ENCODE results near the gene GLO1. TPM values are rescaled to one million over a fixed set of nuclear protein-coding genes. Genes with fewer than 3 reads are reported as not detected.

Gene GLO1
- polyA plus RNA-seq, 4 donors: 71.8 to 313 (median 133) TPM

DNA sequence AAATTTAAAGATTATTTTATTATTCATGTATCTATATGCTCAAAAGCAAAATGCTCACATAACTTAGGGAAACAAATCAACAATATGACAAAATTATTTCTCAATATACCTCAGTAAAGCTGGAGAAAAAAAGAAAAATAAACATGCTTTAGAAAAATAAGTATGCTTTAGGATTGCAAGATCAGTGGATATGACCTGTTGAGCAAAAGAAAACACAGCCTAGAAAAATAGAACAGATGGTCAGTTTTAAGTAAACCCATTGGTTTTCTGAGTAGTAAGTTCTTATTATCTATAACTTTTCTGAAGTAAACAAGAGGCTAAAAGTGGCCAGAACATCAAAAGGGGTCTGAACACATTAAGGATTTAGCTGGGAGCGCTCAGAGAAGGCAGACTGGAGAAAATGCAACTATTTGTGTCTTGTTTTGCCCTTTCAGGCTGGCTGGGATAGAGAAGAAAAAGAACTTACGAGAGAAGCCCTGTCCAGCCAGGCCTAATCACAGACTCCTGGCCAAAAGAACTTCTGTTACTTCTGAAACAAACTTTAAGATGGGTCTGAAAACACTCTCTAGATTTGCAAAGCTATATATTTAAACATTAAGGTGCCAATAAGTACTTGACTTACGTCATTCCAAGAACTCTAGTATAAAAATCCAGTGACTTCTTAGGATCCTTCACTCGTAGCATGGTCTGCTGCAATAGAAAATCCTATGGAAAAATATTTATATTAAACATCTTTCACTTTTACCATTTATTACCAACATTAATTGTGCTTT is 16.5 kb downstream of the GLO1 start:
- DNase-seq: no peak
- Histone ChIP-seq H3K4me1 (ENCODE audit: control insufficient read depth in 3 of 3, insufficient read depth in 2 of 3, low read depth in 1 of 3, low read length in 2 of 3) (peaks cover 0 to 6% (median 3%) of the 10 kb centered on the region in 3 donors), H3K27me3 (ENCODE audit: control insufficient read depth in 3 of 3, insufficient read depth in 3 of 3, low read length in 3 of 3) (no peaks in the 10 kb centered on the region), H3K36me3 (ENCODE audit: control insufficient read depth in 3 of 3, insufficient read depth in 2 of 3, low read depth in 1 of 3, low read length in 3 of 3) (peaks cover 2 to 6% (median 3%) of the 10 kb centered on the region in 3 donors), H3K4me3 (ENCODE audit: low read depth in 1 of 3, low read length in 3 of 3) (no peak overlapping the region), H3K27ac (ENCODE audit: low read depth in 1 of 3, low read length in 2 of 3) (no peak overlapping the region), H3K9me3 (ENCODE audit: control insufficient read depth in 2 of 2, insufficient read depth in 1 of 2, low read depth in 1 of 2, low read length in 1 of 2) (no peaks in the 10 kb centered on the region)
- FAIRE-seq: no peak
- 79 to 95% (median 89%) methylated on average over 4 of the region's 4 CpGs for WGBS, 3 donors

DNA sequence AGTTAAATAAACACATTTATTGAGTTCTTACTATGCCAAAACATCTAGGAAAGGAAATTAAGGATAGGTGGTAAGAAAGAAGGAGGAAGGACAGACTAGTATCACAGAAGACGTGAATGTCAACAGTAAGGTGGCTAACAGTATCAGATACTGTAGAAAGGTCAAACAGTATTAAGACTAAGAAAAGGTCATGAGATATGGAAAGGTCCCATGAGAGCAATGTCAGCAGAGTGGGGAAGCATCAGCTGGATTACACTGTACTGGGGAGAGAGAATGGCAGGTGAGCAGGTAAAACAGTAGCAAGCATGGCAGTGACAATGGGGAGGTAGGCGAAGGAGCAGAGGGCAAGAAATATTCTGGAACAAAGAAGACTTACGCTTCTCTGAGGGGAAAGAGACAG is 18.0 kb downstream of the GLO1 start:
- DNase-seq (no peak), FAIRE-seq (no peak)
- Histone ChIP-seq H3K9me3 (ENCODE audit: control insufficient read depth in 2 of 2, insufficient read depth in 1 of 2, low read depth in 1 of 2, low read length in 1 of 2) (no peaks in the 10 kb centered on the region), H3K4me1 (ENCODE audit: control insufficient read depth in 3 of 3, insufficient read depth in 2 of 3, low read depth in 1 of 3, low read length in 2 of 3) (peaks cover 0 to 6% (median 3%) of the 10 kb centered on the region in 3 donors), H3K36me3 (ENCODE audit: control insufficient read depth in 3 of 3, insufficient read depth in 2 of 3, low read depth in 1 of 3, low read length in 3 of 3) (peaks cover 2 to 10% (median 9%) of the 10 kb centered on the region in 3 donors), H3K27me3 (ENCODE audit: control insufficient read depth in 3 of 3, insufficient read depth in 3 of 3, low read length in 3 of 3) (no peaks in the 10 kb centered on the region), H3K4me3 (ENCODE audit: low read depth in 1 of 3, low read length in 3 of 3) (no peak overlapping the region), H3K27ac (ENCODE audit: low read depth in 1 of 3, low read length in 2 of 3) (no peak overlapping the region)
- WGBS, 3 donors: 93 to 95% (median 93%) methylated on average over 3 of the region's 3 CpGs

DNA sequence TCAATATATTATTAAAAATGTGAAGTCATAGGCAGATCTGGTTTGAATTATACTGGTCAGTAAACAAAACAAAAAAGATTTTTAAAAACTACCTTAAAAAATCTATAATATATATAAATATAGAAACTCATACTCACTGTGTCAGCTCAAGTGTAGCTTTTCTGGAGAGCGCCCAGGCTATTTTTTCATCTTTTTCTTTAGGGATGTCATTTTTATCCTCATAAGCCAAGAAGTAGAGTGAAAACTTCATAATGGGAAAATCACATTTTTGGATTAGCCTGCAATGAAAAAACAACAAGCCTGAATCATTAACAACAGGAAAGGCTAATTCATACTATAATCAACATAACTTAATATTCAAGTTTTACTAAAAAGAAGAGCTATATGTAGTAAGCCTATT is 18.7 kb downstream of the GLO1 start:
- Histone ChIP-seq H3K4me1 (ENCODE audit: control insufficient read depth in 3 of 3, insufficient read depth in 2 of 3, low read depth in 1 of 3, low read length in 2 of 3) (peaks cover 0 to 6% (median 3%) of the 10 kb centered on the region in 3 donors), H3K36me3 (ENCODE audit: control insufficient read depth in 3 of 3, insufficient read depth in 2 of 3, low read depth in 1 of 3, low read length in 3 of 3) (peaks cover 2 to 12% (median 9%) of the 10 kb centered on the region in 3 donors), H3K9me3 (ENCODE audit: control insufficient read depth in 2 of 2, insufficient read depth in 1 of 2, low read depth in 1 of 2, low read length in 1 of 2) (no peaks in the 10 kb centered on the region), H3K4me3 (ENCODE audit: low read depth in 1 of 3, low read length in 3 of 3) (no peak overlapping the region), H3K27me3 (ENCODE audit: control insufficient read depth in 3 of 3, insufficient read depth in 3 of 3, low read length in 3 of 3) (no peaks in the 10 kb centered on the region), H3K27ac (ENCODE audit: low read depth in 1 of 3, low read length in 2 of 3) (no peak overlapping the region)
- FAIRE-seq: no peak
- 93 to 100% (median 97%) methylated on average over 1 of the region's 1 CpG for WGBS, 3 donors
- no peak for DNase-seq

DNA sequence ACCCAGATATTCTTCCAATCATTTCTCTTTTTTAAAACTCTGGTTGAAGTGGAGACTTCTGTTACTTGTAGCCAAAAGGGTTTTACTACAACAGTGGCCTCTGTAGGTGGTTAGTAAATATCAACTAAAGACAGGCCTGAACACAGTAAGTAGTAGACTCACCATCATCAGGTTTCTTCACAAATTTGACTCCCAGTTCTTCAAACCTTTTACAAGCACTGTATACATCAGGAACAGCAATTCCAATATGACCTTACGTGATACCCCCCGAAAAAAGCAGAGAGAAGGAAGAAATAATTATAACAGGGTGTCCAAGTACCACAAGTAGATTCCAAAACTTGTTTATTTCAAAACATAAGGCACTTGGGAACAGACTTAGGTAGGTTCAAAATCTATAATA is 21.1 kb downstream of the GLO1 start:
- Histone ChIP-seq H3K4me3 (ENCODE audit: low read depth in 1 of 3, low read length in 3 of 3) (no peak overlapping the region), H3K27ac (ENCODE audit: low read depth in 1 of 3, low read length in 2 of 3) (no peak overlapping the region), H3K4me1 (ENCODE audit: control insufficient read depth in 3 of 3, insufficient read depth in 2 of 3, low read depth in 1 of 3, low read length in 2 of 3) (no peaks in the 10 kb centered on the region), H3K36me3 (ENCODE audit: control insufficient read depth in 3 of 3, insufficient read depth in 2 of 3, low read depth in 1 of 3, low read length in 3 of 3) (peaks cover 5 to 22% (median 13%) of the 10 kb centered on the region in 3 donors), H3K9me3 (ENCODE audit: control insufficient read depth in 2 of 2, insufficient read depth in 1 of 2, low read depth in 1 of 2, low read length in 1 of 2) (no peaks in the 10 kb centered on the region), H3K27me3 (ENCODE audit: control insufficient read depth in 3 of 3, insufficient read depth in 3 of 3, low read length in 3 of 3) (no peaks in the 10 kb centered on the region)
- FAIRE-seq (no peak), DNase-seq (no peak)
- 95 to 100% (median 97%) methylated on average over 2 of the region's 2 CpGs for WGBS, 3 donors

DNA sequence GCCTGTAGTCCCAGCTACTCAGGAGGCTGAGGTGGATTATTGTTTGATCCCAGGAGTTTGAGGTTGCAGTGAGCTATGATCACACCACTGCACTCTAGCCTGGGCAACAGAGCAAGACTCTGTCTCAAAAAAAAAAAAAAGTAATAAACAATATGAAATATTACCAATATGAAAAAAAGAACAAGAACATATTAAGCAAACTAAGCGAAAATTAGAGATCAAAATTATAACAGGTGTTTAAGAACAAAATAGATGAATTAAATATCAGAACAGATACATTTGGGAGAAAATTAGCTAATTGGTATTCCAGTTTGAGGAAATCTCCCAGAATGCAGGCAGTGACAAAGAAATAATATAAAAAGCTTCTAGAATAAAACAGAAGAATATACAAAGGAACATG is 23.3 kb downstream of the GLO1 start:
- H3K4me1 ChIP-seq (ENCODE audit: control insufficient read depth in 3 of 3, insufficient read depth in 2 of 3, low read depth in 1 of 3, low read length in 2 of 3): no peaks in the 10 kb centered on the region
- peaks cover 9 to 22% (median 13%) of the 10 kb centered on the region in 3 donors for H3K36me3 ChIP-seq (ENCODE audit: control insufficient read depth in 3 of 3, insufficient read depth in 2 of 3, low read depth in 1 of 3, low read length in 3 of 3)
- no peak overlapping the region for H3K4me3 ChIP-seq (ENCODE audit: low read depth in 1 of 3, low read length in 3 of 3)
- H3K27ac ChIP-seq (ENCODE audit: low read depth in 1 of 3, low read length in 2 of 3): no peak overlapping the region
- no peak for FAIRE-seq
- DNase-seq: no peak
- 86 to 98% (median 90%) methylated on average over 1 of the region's 1 CpG for WGBS, 3 donors
- no peaks in the 10 kb centered on the region for H3K27me3 ChIP-seq (ENCODE audit: control insufficient read depth in 3 of 3, insufficient read depth in 3 of 3, low read length in 3 of 3)
- no peaks in the 10 kb centered on the region for H3K9me3 ChIP-seq (ENCODE audit: control insufficient read depth in 2 of 2, insufficient read depth in 1 of 2, low read depth in 1 of 2, low read length in 1 of 2)

DNA sequence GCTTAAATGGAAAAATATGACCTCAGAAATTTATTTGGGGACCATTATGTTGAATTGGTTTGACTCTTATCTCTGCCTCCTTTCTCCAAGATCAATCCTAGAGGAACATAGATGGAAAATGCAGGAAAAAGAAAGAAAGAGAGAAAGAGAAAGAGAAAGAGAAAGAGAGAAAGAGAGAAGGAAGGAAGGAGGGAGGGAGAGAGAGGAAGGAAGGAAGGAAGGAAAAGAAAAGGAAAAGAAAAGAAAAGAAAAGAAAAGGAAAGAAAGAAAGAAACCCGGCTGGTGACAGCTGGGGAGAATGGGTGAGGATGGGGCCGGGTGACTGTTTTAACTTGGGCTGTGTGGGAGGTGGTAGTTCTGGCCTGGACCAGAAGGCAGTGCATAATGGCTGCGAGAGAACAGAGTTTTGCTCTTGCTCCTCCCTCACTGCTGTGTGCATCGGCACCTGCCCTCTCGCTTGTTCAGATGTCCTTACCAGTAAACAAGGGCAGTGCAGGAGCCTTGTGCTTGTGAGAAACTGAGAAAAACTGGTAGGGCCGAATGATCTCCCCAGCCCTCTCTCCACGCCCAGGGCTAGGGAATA is 24.7 kb downstream of the GLO1 start:
- peaks cover 11 to 19% (median 13%) of the 10 kb centered on the region in 3 donors for H3K36me3 ChIP-seq (ENCODE audit: control insufficient read depth in 3 of 3, insufficient read depth in 2 of 3, low read depth in 1 of 3, low read length in 3 of 3)

DNA sequence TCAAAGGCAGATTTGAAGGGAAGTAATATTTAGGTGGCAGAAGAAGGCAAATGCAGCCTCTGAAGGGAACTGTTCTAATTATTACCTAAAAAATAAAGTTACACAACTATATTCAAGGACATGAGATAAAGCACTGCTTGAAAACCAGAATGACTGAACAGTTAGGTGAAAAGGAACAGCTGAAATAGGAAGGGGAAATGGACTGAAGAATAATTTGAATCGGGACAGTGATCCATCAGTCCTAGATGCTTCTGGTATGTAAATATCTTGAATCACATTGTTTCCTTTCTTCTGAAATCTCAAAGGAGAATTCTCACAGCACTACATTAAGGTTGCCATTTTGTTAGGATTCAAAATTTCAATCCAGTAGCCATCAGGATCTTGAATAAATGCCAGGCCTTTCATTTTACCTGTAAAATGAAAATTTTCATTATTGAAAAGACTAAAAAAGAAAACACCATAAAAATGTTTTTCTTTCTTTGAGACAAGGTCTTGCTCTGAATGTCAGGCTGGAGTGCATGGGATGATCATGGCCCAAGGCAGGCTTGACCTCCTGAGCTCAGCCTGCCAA is 25.9 kb downstream of the GLO1 start:
- WGBS, 3 donors: 74 to 94% (median 80%) methylated on average over 1 of the region's 1 CpG
- Histone ChIP-seq H3K4me1 (ENCODE audit: control insufficient read depth in 3 of 3, insufficient read depth in 2 of 3, low read depth in 1 of 3, low read length in 2 of 3) (peaks cover 0 to 4% (median 0%) of the 10 kb centered on the region in 3 donors), H3K36me3 (ENCODE audit: control insufficient read depth in 3 of 3, insufficient read depth in 2 of 3, low read depth in 1 of 3, low read length in 3 of 3) (peaks cover 11 to 19% (median 12%) of the 10 kb centered on the region in 3 donors), H3K27ac (ENCODE audit: low read depth in 1 of 3, low read length in 2 of 3) (peak overlapping the region in 1 of 3 donors; percentile 58), H3K27me3 (ENCODE audit: control insufficient read depth in 3 of 3, insufficient read depth in 3 of 3, low read length in 3 of 3) (no peaks in the 10 kb centered on the region), H3K4me3 (ENCODE audit: low read depth in 1 of 3, low read length in 3 of 3) (no peak overlapping the region), H3K9me3 (ENCODE audit: control insufficient read depth in 2 of 2, insufficient read depth in 1 of 2, low read depth in 1 of 2, low read length in 1 of 2) (no peaks in the 10 kb centered on the region)
- no peak for DNase-seq
- FAIRE-seq: no peak

More for the DNA sequence above, 24.7 kb downstream of the GLO1 start:
- no peak for DNase-seq
- Histone ChIP-seq H3K27me3 (ENCODE audit: control insufficient read depth in 3 of 3, insufficient read depth in 3 of 3, low read length in 3 of 3) (no peaks in the 10 kb centered on the region), H3K9me3 (ENCODE audit: control insufficient read depth in 2 of 2, insufficient read depth in 1 of 2, low read depth in 1 of 2, low read length in 1 of 2) (no peaks in the 10 kb centered on the region), H3K4me1 (ENCODE audit: control insufficient read depth in 3 of 3, insufficient read depth in 2 of 3, low read depth in 1 of 3, low read length in 2 of 3) (peaks cover 0 to 4% (median 0%) of the 10 kb centered on the region in 3 donors), H3K27ac (ENCODE audit: low read depth in 1 of 3, low read length in 2 of 3) (peak overlapping the region in 1 of 3 donors; percentile 62), H3K4me3 (ENCODE audit: low read depth in 1 of 3, low read length in 3 of 3) (no peak overlapping the region)
- FAIRE-seq: no peak
- WGBS, 3 donors: 89 to 93% (median 91%) methylated on average over 7 of the region's 7 CpGs

DNA sequence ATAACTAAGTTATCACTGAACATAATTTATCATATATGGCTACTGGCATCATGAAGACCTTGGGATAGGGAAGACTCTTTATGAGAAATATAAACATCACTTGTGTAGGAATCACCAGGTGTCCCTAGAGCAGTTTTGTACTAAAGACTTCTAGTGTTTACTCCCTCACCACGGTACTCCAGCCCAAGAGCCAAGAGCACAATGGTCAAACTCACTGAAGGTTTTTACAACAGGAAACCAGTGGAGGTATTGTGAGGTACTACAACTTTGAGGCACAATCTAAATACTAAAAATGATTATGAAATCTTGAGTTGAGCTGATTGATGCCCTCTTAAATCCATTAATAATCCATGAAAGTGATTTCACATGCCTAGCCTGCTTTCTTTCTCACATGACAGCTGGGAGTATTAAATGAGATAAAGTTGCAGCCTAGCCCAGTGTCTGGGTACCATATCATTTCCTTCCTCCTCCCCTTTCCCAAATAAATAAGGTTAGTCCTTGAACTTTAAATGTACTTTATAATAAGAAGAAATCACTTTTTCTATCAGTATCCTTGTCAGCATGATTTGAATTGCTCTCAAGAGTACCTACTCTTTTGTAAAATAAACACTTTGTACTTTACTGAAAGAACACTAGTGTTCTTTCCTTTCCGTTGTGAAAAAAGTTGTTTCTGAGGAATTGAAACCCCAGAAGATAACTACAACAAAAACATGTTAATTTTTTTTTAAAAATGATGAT is 26.5 kb downstream of the GLO1 start:
- Histone ChIP-seq H3K36me3 (ENCODE audit: control insufficient read depth in 3 of 3, insufficient read depth in 2 of 3, low read depth in 1 of 3, low read length in 3 of 3) (peaks cover 6 to 19% (median 9%) of the 10 kb centered on the region in 3 donors), H3K27me3 (ENCODE audit: control insufficient read depth in 3 of 3, insufficient read depth in 3 of 3, low read length in 3 of 3) (no peaks in the 10 kb centered on the region), H3K27ac (ENCODE audit: low read depth in 1 of 3, low read length in 2 of 3) (peak overlapping the region in 1 of 3 donors; percentile 5), H3K9me3 (ENCODE audit: control insufficient read depth in 2 of 2, insufficient read depth in 1 of 2, low read depth in 1 of 2, low read length in 1 of 2) (no peaks in the 10 kb centered on the region), H3K4me3 (ENCODE audit: low read depth in 1 of 3, low read length in 3 of 3) (no peak overlapping the region), H3K4me1 (ENCODE audit: control insufficient read depth in 3 of 3, insufficient read depth in 2 of 3, low read depth in 1 of 3, low read length in 2 of 3) (peaks cover 0 to 4% (median 0%) of the 10 kb centered on the region in 3 donors)
- 75 to 83% (median 75%) methylated on average over 2 of the region's 2 CpGs for WGBS, 3 donors
- FAIRE-seq: no peak
- DNase-seq: no peak
